ENCODE measurements around the gene CDH13. TPM values are rescaled to one million over a fixed set of nuclear protein-coding genes. Genes with fewer than 3 reads are reported as not detected.

The CDH13 gene
- total and polyA plus RNA-seq, 2 of the 8 experiments (the other 6 are each of a cell fraction or from before 2014, with no cell fraction given), result 2.3 to 2.4 TPM

DNA sequence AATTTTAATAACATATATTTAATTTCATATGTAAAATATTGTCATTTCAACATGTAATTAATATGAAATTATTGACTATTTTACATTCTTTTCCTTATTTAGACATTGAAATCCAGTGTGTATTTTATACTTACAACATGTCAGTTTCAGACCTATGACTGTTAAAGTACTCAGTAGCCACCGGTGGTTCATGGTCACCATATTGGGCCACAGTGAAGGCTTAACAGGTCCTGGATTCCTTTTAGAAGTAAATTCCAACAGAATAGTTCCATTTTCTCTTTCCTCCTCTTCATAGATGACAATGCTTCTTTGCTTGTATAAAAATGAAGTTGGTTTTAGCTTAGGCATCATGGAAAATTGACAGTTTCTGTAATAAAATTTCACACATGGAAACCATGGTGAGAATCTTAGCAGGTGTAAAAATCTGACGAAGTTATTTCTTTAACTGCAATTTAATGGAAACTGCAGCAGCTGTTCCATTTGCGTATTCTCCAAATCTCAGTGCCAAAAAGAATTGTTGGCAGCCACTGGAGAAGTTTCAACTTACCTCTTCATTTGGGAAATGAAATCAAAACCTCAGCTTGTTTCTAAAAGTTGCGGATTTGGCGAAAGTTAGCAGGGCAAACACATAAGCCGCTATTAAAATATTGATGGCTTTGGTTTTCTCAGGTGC is 231.1 kb downstream of the CDH13 start:
- CTCF ChIA-PET (ENCODE audit: partially characterized antibody), result no interaction called here
- WGBS, 2 experiments (ENCODE audit: extremely low coverage in 1 of 2, insufficient coverage in 1 of 2, insufficient read length in 1 of 2, insufficient replicate concordance in 2 of 2, low coverage in 1 of 2, low lambda C conversion rate in 2 of 2, missing lambda C conversion rate in 1 of 2), result 95% methylated on average over 6 of the region's 6 CpGs; no CpG with 5 or more reads in 1 of the 2 experiments
- no peak for TF ChIP-seq POLR2A (IDR thresholded peaks at IDR 0.05; ENCODE audit: control extremely low read depth in 1 of 2, low read depth in 2 of 2, low read length in 2 of 2)
- TF ChIP-seq SUZ12 (IDR thresholded peaks at IDR 0.05; ENCODE audit: low read length), result no peak
- TF ChIP-seq SP1 (IDR thresholded peaks at IDR 0.05; ENCODE audit: low read depth, low read length), result no peak
- no peak for TF ChIP-seq SP4 (IDR thresholded peaks at IDR 0.05; ENCODE audit: low read length)
- TF ChIP-seq ZNF274 (IDR thresholded peaks at IDR 0.05; ENCODE audit: borderline replicate concordance, extremely low read depth, low read length), result no peak
- no peak for TF ChIP-seq GABPA (IDR thresholded peaks at IDR 0.05; ENCODE audit: borderline replicate concordance, insufficient read depth, low read length)
- TF ChIP-seq MAFK (IDR thresholded peaks at IDR 0.05; ENCODE audit: low read depth, low read length), result no peak
- TF ChIP-seq CHD1 (IDR thresholded peaks at IDR 0.05; ENCODE audit: low read depth, low read length), result no peak
- TF ChIP-seq CBX5 (IDR thresholded peaks at IDR 0.05; ENCODE audit: low read depth, low read length), result no peak
- TF ChIP-seq RFX5 (IDR thresholded peaks at IDR 0.05; ENCODE audit: borderline replicate concordance, low read depth, low read length), result no peak
- no peak for TF ChIP-seq JUN (IDR thresholded peaks at IDR 0.05; ENCODE audit: low read depth, low read length)
- no peak for TF ChIP-seq JUND (IDR thresholded peaks at IDR 0.05; ENCODE audit: low read length)
- no peak for TF ChIP-seq HDAC6 (IDR thresholded peaks at IDR 0.05; ENCODE audit: low read depth, low read length)
- no peak for TF ChIP-seq ASH2L (IDR thresholded peaks at IDR 0.05; ENCODE audit: low read length)
- TF ChIP-seq, protein P1, sequence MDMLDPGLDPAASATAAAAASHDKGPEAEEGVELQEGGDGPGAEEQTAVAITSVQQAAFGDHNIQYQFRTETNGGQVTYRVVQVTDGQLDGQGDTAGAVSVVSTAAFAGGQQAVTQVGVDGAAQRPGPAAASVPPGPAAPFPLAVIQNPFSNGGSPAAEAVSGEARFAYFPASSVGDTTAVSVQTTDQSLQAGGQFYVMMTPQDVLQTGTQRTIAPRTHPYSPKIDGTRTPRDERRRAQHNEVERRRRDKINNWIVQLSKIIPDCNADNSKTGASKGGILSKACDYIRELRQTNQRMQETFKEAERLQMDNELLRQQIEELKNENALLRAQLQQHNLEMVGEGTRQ (IDR thresholded peaks at IDR 0.05; ENCODE audit: low read length), result no peak

More for the DNA sequence above, 231.1 kb downstream of the CDH13 start:
- Histone ChIP-seq H3K23ac (ENCODE audit: insufficient read length) (no peak overlapping the region), H3K14ac (ENCODE audit: insufficient read length) (no peak overlapping the region), H2BK12ac (ENCODE audit: low read depth, low read length) (no peak overlapping the region), H3K4me3 (ENCODE audit: extremely low read depth in 1 of 4, insufficient read depth in 2 of 4, low read depth in 3 of 4, low read length in 4 of 4) (no peak overlapping the region), H3K9ac (replicated peaks in 1 of 4; ENCODE audit: extremely low read depth in 1 of 4, low read depth in 3 of 4, low read length in 3 of 4) (no peak overlapping the region), H3K4me2 (ENCODE audit: insufficient read depth in 1 of 2, low read depth in 2 of 2, low read length in 2 of 2) (no peak overlapping the region), H4K8ac (ENCODE audit: extremely low read depth, insufficient read depth, low read length) (no peak overlapping the region), H4K5ac (ENCODE audit: insufficient read length, low read depth, low read length) (no peak overlapping the region), H3K27me3 (replicated peaks in 1 of 4; ENCODE audit: control insufficient read depth in 3 of 4, extremely low read depth in 1 of 4, insufficient read depth in 3 of 4, low read length in 3 of 4) (no peaks in the 10 kb centered on the region), H2AK5ac (ENCODE audit: low read depth, low read length) (no peak overlapping the region), H3K9me3 (ENCODE audit: insufficient read depth in 2 of 2, low read depth in 1 of 2, low read length in 1 of 2) (no peaks in the 10 kb centered on the region), H2BK5ac (ENCODE audit: low read depth, low read length) (no peak overlapping the region), H2BK15ac (ENCODE audit: low read length) (no peak overlapping the region), H3K18ac (ENCODE audit: extremely low read depth, low read length) (no peak overlapping the region), H4K91ac (replicated peaks; ENCODE audit: insufficient read length, low read length) (no peak overlapping the region), H2BK120ac (replicated peaks; ENCODE audit: low read depth, low read length) (no peak overlapping the region), H3K4me1 (replicated peaks in 1 of 4; ENCODE audit: control insufficient read depth in 3 of 4, insufficient read depth in 4 of 4, low read length in 3 of 4) (no peaks in the 10 kb centered on the region), H2BK20ac (ENCODE audit: low read length) (no peak overlapping the region), H3K79me2 (ENCODE audit: control insufficient read depth in 1 of 2, insufficient read depth in 2 of 2, low read length in 2 of 2) (no peaks in the 10 kb centered on the region), H2AFZ (ENCODE audit: low read length) (no peak overlapping the region), H3K56ac (replicated peaks; ENCODE audit: insufficient read length, low read depth, low read length) (no peak overlapping the region), H3K27ac (ENCODE audit: low read depth, low read length) (no peak overlapping the region), H4K20me1 (replicated peaks in 1 of 2; ENCODE audit: control insufficient read depth in 1 of 2, insufficient read depth in 2 of 2, low read length in 2 of 2) (no peaks in the 10 kb centered on the region), H3K36me3 (ENCODE audit: control insufficient read depth in 2 of 4, insufficient read depth in 4 of 4, low read length in 3 of 4) (no peaks in the 10 kb centered on the region), H3K4ac (replicated peaks; ENCODE audit: insufficient read length, low read depth, low read length) (no peak overlapping the region), H3K23me2 (ENCODE audit: low read depth, low read length) (no peaks in the 10 kb centered on the region), H3K79me1 (ENCODE audit: low read depth, low read length) (no peaks in the 10 kb centered on the region)
- no peak for DNase-seq (ENCODE audit: low read depth in 1 of 2, low spot score in 2 of 2)
- no peak for FAIRE-seq
- POLR2A ChIA-PET (ENCODE audit: partially characterized antibody), result no interaction called here
